ENCODE measurements around the gene HOXD9.

Gene HOXD9

GRCh38 chr2:176111309-176111663 is 11.2 kb upstream of the HOXD9 start:
- H3K27ac ChIP-seq, result no peak overlapping the region
- TF ChIP-seq CTCF (conservative IDR thresholded peaks at IDR 0.05), result peak; percentile 94

DNA sequence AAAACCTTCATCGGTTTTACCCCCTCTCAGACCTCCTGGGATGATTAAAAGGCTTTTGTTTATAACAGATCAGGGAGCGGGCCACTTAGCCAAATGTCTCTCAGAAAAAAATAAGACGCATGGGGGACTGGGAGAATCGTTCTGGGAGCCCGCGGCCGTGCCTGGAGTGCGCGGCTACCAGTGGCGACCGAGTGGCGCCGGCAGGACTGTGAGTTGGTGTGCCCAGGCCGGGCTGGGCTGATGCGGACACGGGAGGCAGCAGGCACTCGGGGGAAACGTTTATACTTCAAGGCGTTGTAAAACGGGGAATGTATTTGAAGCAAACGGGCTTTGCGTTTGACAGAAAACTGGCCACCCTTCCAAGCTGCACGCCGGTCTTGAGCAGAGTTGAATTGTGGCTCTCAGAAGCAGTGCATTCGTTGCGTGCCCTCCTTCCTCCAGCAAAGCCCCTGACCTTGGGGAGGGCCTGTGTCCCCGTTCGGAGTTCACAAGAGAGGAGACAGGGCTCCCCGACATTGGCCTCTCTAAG is 10.6 kb upstream of the HOXD9 start:
- no peak overlapping the region for H3K27ac ChIP-seq

GRCh38 chr2:176112375-176113302 is 9.9 kb upstream of the HOXD9 start:
- no peak overlapping the region for H3K27ac ChIP-seq
- no peak for TF ChIP-seq CTCF (conservative IDR thresholded peaks at IDR 0.05)

More for the DNA sequence above, 10.6 kb upstream of the HOXD9 start:
- no peak for TF ChIP-seq CTCF (conservative IDR thresholded peaks at IDR 0.05)

DNA sequence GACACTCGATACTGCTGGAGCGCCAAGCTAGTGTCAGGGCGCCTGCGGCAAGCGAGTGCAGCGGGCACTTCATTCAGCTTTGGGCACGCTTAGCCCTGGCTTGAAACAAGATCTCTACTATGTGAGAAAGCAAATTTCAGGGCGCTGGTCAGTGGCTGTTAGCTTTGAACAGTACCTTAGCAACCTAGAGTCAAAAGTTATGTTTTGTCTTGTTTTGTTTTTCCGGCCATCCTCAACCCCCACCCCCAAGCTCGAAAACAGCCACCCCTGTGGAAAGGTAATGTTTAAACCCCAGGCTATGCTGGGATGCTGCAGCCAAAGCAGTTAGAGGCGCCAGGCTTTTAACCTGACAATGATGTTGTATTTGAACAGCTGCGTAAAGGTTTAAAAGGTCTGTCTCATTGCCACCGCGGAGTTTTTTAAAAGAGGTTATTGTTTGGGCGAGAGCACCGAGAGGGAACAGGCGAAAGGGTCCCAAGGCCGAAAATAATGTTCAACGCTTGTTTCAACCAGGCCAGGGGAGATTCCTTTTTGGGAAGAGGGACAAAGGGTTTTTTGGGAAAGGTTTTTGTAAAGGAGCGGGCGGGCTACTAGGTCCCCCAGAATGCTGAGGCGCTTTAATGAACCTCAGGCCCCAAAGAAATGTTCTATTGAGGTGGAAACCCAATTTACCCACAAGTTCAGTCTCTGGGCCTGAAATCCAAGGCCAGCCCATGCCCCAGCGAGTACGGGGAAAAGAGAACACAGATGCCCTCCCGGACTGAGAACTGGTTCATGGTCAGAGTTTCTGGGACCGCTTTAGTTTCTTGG is 8.2 kb upstream of the HOXD9 start:
- no peak for TF ChIP-seq CTCF (conservative IDR thresholded peaks at IDR 0.05)
- no peak overlapping the region for H3K27ac ChIP-seq

DNA sequence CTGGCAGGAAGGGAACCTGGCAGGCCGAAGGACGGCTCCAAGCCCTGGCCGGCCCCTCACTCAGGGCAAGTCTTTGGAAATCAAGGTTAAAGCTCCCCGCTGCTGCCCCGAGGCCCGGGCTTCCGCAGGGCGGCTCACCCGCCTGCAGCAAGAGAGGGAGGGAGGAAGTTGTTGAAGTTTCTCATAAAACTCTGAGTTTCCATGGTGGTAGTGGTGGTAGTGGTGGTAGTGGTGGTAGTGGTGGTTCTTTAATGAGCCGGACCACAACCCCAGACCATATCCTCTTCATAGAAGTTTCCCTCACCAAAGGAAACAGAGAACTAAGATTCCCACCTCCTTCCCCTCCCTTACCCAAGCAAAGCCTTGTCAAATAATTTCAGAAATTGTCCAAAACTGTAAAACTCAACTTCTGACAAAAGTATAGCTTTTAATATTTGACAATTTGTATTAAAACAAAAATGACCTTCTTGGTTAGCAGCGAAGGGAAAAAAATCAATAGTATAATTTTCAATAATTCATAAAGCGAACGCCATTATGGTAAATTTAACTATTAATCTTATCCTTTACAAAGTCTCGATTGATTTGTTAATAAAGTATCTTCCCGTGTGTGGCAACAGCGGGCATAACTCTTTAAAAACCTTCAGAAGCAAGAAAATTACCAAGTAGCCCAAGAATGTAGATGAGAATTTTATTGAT is 7.4 kb upstream of the HOXD9 start:
- TF ChIP-seq CTCF (conservative IDR thresholded peaks at IDR 0.05), result no peak
- H3K27ac ChIP-seq, result no peak overlapping the region

- TF ChIP-seq CTCF (conservative IDR thresholded peaks at IDR 0.05), result no peak
Observed at GRCh38 chr2:176115883-176116813, 6.4 kb upstream of the HOXD9 start, which contains the start of gene HOXD10. Gene HOXD10 (plus strand): TSS chr2:176116778. CDS start chr2:176116834, 56 bp downstream.

More at GRCh38 chr2:176115883-176116813, 6.4 kb upstream of the HOXD9 start, which contains the start of gene HOXD10:
- H3K27ac ChIP-seq, result no peak within 1 kb of the TSS

Measured in VCaP (cell line).